Mucosa of gallbladder (tissue), 1 donor: ENCODE data around the gene QSOX2. TPM values are rescaled to one million over a fixed set of nuclear protein-coding genes. Genes with fewer than 3 reads are reported as not detected.

ENCODE experiments used
- DNase-seq: peaks from one replicate; pipeline ENCODE4 v3.0.0-alpha.2; 2020; ENCODE audit warnings: low spot score
- total RNA-seq: library from RNA; stranded (reverse); gene quantifications from one replicate; pipeline ENCODE4 v1.2.1, GENCODE V29; 2021
- donor health status: DM: no; HTN: no; CAD: no.

The QSOX2 gene
- total RNA-seq, 1 donor from 2014 or later: 8.4 TPM

DNA sequence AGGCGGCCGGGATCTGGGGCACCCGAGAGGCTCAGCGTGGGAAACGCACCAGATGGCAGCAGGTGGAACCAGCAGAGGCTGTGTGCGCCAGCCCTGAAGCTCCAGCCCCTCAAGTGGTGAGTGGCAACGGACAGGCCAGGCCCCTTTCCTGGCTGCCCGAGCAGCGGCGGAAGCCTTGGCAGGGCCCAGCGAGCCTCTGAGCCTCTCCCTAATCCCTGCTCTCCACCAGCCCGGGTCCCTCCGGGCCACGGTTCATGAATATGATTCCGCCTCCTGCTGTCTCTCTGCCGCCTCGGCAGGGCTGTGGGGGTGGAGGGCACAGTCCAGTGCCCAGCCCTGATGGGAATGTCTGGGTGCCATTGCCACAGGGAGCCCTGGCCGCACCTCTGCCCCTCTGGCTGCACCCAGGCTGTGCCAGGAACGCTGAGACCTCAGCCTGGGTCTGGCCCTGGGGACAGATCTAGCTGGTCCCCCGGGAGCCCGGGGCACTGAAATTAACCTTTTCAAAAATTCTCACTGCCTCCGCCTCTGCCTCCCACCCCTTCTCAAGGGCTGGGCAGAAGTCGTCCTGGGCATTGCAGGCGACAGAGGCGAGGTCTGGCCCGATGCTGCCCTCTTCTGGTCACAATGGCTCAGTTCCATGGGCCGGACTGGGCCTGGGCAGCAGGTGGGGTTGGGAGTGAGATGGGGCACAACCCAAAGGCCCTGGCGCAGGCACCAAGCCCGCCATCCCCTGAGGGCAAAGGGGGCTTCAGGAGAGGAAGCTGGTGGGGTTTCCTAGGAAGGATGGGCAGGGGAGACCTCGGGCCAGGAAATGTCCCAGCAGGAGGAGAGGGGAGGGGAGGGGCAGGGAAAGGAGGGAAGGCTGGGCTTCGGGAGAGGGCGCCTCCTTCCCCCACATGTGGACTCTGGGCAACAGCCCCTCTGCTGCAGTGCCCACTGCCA lies 38.0 kb upstream of the QSOX2 start:
- DNase-seq: peak; percentile 76

- DNase-seq: no peak
Observed at GRCh38 chr9:136282272-136282861, 36.8 kb upstream of the QSOX2 start.

GRCh38 chr9:136281421-136282271 lies 36.0 kb upstream of the QSOX2 start:
- DNase-seq: no peak

GRCh38 chr9:136280535-136281315 lies 35.1 kb upstream of the QSOX2 start:
- no peak for DNase-seq

DNA sequence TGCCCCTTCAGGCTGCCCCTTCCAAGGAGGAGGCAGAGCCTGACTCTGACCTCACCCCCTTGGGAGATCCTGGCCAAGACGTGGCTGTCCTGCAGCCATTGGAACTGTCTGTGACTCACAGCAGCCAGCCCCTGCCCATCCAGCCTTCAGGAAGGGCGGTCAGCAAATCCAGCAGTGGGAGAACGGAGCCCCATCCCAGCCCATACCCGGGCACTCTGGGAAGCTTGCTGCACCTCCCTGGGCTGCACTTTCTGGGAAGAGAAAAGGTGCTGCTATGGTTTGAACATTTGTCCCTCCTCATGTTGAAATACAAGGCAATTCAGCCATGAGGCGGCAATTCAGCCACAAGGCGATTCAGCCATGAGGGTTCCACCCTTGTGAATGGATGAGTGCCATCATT lies 33.9 kb upstream of the QSOX2 start:
- DNase-seq: no peak

DNA sequence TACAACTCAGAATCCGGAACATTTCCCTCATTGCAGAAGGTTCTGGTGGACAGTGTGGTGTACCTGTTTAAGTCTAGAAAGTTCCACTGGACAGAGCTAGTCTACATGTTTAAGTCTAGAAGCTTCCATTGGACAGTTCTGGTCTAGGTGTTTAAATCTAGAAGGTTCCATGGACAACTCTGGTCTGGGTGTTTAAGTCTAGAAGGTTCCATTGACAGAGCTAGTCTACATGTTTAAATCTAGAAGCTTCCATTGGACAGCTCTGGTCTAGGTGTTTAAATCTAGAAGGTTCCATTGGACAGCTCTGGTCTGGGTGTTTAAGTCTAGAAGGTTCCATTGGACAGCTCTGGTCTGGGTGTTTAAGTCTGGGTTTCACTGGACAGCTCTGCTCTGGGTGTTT lies 33.3 kb upstream of the QSOX2 start:
- DNase-seq: no peak

DNA sequence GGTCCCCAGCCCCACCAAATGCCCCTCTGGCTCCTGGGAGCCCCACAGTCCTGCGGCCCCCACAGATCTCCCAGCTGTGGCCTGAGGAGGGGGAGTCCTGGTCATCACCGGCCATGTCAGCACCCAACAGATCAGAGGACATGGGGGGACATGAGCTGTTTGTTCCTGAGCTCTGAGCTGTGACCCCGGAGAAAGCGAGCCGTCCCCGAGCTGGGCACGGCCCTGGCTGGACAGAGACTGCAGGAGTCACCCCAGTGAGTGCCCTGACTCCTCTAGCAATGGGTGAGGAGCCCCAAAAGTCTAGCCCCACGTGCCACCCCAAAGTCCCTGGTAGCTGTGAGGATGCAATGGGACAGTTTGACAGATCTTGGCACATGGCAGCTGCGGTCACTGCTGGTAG lies 32.6 kb upstream of the QSOX2 start:
- no peak for DNase-seq

- DNase-seq: no peak
Observed at GRCh38 chr9:136277746-136278145, 32.1 kb upstream of the QSOX2 start.

DNA sequence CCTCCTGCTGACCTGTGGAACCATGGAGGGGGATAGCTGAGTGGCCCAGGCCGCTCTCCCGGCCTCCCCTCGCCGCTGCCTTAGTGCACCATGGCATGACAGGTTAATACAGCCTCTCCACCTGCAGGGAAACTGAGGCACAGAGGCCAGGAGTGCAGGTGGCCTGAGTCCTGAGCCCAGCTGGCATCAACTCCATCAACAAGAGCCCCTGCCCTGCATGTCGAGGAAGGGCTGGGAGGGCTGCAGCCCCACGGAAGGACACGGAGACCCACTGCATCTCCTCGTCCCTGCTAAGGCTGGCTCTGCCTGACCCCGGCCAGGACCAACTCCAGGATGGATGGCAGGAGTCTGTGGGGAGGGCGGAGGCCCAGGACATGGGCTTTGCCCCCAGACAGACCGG lies 31.1 kb upstream of the QSOX2 start:
- DNase-seq: no peak

DNA sequence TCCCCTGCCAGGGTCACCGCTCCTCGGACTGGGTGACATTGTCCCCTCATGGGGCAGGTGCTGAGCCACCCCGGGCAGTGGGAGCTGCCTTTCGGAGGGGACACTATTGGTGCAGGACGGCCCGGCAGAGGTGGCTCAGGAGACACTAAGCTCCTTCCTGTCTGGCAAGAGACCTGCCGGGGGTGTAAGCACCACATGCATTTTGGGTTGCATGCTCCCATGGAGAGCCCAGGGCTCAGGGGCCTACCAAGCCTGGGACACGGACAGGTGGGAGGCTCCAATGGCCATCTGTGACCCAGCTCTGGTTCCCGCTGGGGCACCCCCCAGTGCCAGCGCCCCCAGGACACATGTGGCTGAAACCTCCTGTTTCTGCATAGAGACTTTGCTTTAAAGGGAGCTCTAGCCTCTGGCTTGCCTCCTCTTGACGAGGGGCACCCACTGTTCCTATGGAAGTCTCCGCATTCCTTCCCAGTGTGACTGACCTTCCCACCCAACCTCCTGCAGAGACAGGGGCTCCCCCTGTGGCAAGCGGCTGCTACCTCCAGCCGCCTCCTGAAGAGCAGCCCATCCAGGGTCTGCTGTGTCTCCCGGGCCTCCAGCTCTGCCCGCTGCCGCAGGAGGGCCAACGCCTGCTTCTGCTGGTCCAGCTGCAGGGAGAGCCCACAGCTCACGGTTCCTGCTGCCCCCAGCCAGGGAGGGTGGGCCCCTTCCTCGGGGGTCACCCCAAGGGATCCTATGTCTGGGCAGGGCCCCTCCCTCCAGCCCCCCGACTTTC lies 30.2 kb upstream of the QSOX2 start:
- no peak for DNase-seq

DNA sequence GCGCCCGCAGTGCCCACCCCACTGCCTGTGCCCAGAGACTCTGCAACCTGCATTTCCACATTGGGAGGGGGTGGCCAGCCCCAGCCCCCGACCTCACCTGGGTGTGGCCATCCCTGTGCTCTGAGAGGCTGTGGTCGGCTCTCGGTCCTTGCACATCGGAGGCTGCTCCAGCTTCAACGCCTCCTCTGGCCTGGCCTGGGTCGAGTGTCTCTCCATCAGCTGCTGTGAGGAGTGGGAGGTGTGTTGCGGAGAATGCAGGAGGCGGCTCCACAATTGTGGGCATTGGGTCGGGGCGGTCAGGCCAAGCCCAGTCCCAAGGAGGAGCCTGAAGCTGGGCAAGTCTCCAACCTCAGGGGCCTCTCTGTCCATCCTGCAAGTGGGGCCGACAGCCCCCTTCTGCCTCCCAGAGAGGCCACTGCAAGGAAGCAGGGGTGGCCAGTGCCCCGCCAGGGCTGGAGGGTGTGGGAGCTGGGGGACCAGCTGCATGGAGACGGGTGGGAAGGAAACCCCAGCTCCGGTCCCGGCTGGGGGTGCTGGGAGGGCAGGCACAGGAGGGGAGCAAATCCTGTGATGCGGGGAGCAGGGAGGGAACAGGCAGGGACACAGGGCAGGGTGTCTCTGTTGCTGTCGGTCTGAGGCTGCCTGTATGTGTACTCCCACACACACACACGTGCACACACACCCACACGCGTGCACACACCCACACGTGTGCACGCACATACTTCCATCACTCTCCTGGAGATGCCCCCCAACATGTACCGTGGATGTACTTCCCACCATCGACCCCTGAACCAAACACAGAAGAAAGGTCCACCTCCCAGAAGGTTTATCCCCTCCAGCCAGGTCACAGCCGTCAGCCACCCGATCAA lies 29.4 kb upstream of the QSOX2 start:
- no peak for DNase-seq

DNA sequence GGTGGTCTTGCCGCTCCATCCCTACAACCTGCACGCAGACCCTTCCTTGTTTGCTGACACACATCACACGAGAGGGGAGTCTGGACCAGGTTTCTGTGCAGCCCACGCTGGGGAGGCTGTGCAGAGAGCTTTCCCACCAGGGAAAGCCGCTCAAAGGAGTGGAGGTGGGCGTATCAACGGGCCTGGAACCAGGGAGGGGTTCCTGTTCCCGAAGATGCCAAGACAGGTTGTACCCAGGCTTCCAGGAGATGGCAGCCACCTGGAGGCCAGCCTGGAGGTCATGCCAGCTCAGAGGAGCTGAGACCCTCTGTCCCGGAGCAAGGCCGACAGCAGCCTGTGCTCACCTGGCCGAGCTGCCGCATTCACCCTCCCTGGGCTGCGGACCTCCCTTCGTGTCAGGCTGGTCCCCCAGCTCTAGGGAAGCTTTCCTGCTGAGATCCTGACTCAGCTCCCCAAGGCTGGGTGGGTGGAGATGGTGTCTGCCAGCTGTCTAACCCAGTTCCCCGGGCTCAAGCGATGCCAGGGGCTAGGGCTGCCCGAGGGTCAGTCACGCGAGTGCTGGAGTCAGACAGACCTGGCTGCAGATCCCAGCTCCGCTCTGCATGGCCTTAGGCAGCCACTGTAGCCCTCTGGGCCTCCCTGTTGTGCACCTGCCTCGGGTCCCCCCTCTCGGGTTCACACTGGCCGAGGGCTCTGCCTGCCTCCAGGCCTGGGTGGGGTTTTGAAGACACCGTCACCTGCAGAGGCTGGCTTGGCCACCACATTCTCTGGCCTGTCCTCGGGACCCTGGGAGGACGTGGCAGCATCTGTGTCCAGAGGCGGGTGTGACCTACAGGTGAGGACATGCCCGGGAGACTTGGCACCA lies 28.5 kb upstream of the QSOX2 start:
- DNase-seq: no peak

DNA sequence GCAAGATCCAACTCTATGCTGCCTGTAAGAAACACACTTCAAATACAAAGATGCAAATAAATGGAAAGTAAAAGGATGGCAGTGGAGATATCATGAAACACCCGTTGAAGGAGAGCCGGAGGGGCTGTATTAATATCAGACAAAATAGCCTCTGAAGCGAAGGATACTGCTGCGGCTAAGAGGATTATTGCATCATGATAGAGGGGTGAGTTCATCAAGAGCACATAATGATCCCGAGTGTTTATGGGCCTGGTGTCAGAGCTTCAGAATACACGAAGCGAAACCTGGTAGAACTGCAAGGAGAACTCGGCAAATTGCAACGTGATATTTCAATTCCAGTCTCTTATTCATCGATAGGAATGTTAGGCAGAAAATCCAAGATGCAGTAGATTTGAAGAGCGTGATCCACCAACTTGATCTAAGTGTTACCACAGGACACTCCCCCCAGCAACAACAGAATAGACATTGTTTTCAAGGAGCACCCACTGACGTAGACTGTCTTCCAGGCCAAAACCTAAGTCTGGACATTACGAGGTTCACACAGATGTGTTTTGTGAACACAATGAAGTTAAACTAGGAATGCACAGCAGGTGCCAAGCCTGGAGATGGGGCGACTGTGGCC lies 27.7 kb upstream of the QSOX2 start:
- no peak for DNase-seq

DNA sequence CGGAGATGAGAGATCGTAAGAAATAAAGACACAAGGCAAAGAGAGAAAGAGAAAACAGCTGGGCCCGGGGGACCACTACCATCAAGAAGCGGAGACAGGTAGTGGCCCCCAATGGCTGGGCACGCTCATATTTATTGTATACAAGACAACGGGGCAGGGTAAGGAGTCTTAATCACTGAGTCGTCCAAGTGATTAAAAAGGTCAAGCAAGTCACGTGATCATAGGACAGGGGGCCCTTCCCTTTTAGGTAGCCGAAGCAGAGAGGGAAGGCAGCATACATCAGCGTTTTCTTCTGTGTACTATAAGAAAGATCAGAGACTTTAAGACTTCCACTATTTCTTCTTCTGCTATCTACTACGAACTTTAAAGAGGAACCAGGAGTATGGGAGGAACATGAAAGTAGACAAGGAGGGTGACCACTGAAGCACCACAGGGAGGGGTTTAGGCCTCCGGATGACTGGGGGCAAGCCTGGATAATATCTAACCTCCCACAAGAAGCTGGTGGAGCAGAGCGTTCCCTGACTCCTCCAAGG lies 24.6 kb upstream of the QSOX2 start:
- DNase-seq: no peak

DNA sequence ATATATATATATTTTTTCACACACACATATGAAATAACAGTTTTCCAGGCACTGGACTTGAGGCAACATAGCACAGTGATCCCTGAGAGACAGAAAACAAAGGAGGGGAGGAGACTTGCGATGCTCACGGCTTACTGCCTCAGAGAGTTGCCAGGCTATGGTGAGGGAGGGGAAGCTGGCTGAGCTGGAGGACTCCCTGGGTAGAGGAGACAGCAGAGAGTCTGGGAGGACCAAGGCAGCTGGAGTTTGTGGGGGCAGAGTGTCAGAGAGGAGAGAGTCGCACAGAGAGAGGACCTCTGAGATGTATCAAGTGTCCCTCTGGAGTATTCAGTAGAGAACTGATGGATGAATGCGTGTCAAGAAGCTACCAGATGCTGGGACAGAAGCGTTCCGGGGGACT lies 23.1 kb upstream of the QSOX2 start:
- DNase-seq: no peak

DNA sequence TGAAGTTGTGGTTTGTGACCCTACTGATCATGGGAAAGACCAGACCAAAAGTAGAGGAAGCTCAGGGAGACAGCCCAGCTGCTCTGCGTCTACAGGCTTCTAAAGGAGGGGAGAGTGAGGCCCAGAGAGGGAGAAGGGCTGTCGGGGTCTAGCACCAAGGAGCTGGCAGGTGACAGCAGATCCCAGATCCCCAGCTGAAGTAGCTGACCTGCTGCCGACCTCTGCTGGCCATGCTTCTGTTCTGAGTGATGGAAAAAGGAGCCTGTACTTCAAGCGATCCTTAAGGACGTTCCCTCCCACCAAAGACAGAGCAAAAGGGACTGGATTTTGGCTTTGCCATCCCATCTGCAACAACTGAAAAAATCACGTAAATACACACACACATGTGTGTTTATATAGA lies 22.7 kb upstream of the QSOX2 start:
- DNase-seq: no peak

DNA sequence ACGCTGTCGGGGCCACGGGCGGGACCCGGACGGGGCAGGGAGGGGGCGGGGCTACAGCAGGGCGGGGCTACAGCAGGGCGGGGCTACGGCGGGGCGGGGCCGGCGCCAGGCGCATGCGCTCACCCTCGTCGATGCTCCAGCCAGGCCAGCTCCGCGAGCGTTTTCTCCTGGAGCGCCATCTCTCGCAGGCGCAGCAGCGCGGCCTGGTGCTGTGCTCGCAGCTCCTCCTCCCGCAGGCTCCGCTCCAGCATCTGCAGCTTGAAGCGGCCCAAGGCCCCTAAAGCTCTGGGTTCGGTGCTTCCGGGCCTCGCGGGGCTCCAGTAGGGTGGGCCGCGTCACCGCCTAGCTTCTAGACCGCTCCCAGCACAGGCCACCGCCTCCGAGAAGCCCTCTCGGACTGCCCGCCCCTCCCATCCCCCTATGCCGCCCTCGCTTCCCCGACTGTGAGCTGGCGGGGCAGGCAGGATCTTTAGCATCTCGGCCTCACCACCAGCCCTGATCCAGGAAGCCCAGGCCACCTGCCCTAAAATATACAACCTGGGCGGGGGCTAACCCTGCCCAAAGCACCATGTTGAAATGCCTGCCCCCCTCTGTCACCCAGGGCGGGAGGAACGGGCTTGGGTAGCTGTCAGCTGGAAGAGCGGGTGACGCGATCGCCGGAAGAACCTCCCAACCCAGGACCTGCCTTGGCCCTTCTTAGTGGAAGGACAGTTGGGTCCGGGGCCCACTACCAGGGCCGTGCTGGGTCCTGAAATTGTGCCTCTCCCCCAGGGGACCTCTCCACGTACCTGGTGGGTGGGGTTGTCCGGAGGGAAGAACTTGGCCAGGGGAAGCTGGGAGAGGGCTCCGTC lies 21.9 kb upstream of the QSOX2 start:
- peak; percentile 82 for DNase-seq
